PC-9 (cell line): ENCODE measurements around the gene SNX15. TPM values are rescaled to one million over a fixed set of nuclear protein-coding genes. Genes with fewer than 3 reads are reported as not detected.

Source experiments
- BruUV-seq: library from RNA; stranded (reverse); fragments of 400-500 nt; replicated peaks from 2 replicates; lab custom pipeline; 2021; lab: Mats Ljungman, UMichigan
- CTCF ChIA-PET: fragments of 300-600 bp; sonication (Branson Sonifier 250); formaldehyde crosslinking; loops from one replicate; lab custom pipeline; 2022; ENCODE audit warnings: antibody characterized with exemption; lab: Charles Lee
- POLR2A ChIA-PET: fragments of 300-600 bp; sonication (Branson Sonifier 250); formaldehyde crosslinking; loops from one replicate; lab custom pipeline; 2022; ENCODE audit warnings: antibody characterized with exemption; ENCODE audit not compliant: unreplicated experiment; lab: Charles Lee
- DNase-seq, 2 experiments: peaks; one replicate each; pipeline versions ENCODE4 v3.0.0 to v3.0.0-alpha.2; 2015 to 2022; ENCODE audit warnings: mixed read lengths in 1 of 2
- H2AFZ ChIP-seq: fragments of 200-600 bp; sonication (generic); 2 replicates; pipeline ENCODE4 v1.8.1; 2017; ENCODE audit warnings: antibody characterized with exemption
- H3F3A ChIP-seq: fragments of 200-600 bp; sonication (generic); 2 replicates; pipeline ENCODE4 v1.8.1; 2017; ENCODE audit warnings: antibody characterized with exemption, mild to moderate bottlenecking, low read depth; ENCODE audit not compliant: insufficient read depth
- H3K27ac ChIP-seq: fragments of 200-600 bp; sonication (generic); 2 replicates; pipeline ENCODE4 v1.6.1; 2016; ENCODE audit warnings: mixed run types
- H3K27me3 ChIP-seq: fragments of 200-600 bp; sonication (generic); 2 replicates; pipeline ENCODE4 v1.6.1; 2016; ENCODE audit warnings: low read depth, mixed run types; ENCODE audit not compliant: insufficient read depth
- H3K36me3 ChIP-seq: fragments of 200-600 bp; sonication (generic); 2 replicates; pipeline ENCODE4 v1.6.1; 2016; ENCODE audit warnings: low read depth, mixed run types
- H3K4me1 ChIP-seq: fragments of 200-600 bp; sonication (generic); replicated peaks from 2 replicates; pipeline ENCODE4 v1.6.1; 2016; ENCODE audit warnings: mixed run types; ENCODE audit not compliant: insufficient read depth
- H3K4me2 ChIP-seq: fragments of 200-600 bp; sonication (generic); 2 replicates; pipeline ENCODE4 v1.6.1; 2017; ENCODE audit warnings: mixed run types
- H3K4me3 ChIP-seq: fragments of 200-600 bp; sonication (generic); 2 replicates; pipeline ENCODE4 v1.6.1; 2016; ENCODE audit warnings: mixed run types
- H3K79me2 ChIP-seq: fragments of 200-600 bp; sonication (generic); 2 replicates; pipeline ENCODE4 v1.6.1; 2017; ENCODE audit warnings: low read depth, mixed run types
- H3K9me2 ChIP-seq: fragments of 200-600 bp; sonication (generic); 2 replicates; pipeline ENCODE4 v1.8.1; 2017; ENCODE audit warnings: mild to moderate bottlenecking; ENCODE audit not compliant: insufficient read depth
- H3K9me3 ChIP-seq: fragments of 200-600 bp; sonication (generic); 2 replicates; pipeline ENCODE4 v1.8.1; 2016; ENCODE audit warnings: low read depth; ENCODE audit not compliant: insufficient read depth
- H4K20me1 ChIP-seq: fragments of 200-600 bp; sonication (generic); 2 replicates; pipeline ENCODE4 v1.8.1; 2017; ENCODE audit not compliant: insufficient read depth
- CTCF ChIP-seq: fragments of 200-600 bp; sonication (generic); conservative IDR thresholded peaks from 2 replicates; pipeline ENCODE4 v1.6.1; 2017; ENCODE audit warnings: mixed run types, antibody characterized with exemption, mild to moderate bottlenecking, moderate library complexity
- EZH2 ChIP-seq: fragments of 200-600 bp; sonication (generic); IDR thresholded peaks from 2 replicates; pipeline ENCODE4 v1.8.0; 2017; ENCODE audit warnings: antibody characterized with exemption, low read depth
- intact Hi-C: fragments of 100-400 bp; cut with micrococcal nuclease; formaldehyde crosslinking; loops from one replicate; pipeline ENCODE4 v1.10.0; 2022; ENCODE audit not compliant: unreplicated experiment
- total RNA-seq: library from RNA; stranded (reverse); gene quantifications from 2 replicates; pipeline ENCODE4 v1.2.3, GENCODE V29; 2021

SNX15 gene
- total RNA-seq, 1 experiment from 2014 or later = 38.2 TPM

GRCh38 chr11:65072631-65072966, 45.4 kb downstream of the SNX15 start:
- no peak overlapping the region for H3K4me2 ChIP-seq
- no peak overlapping the region for H3K27ac ChIP-seq
- no peaks in the 10 kb centered on the region for H3K9me3 ChIP-seq
- H3K9me2 ChIP-seq = no peaks in the 10 kb centered on the region
- BruUV-seq = no TSS peak
- TF ChIP-seq EZH2 = no peak
- TF ChIP-seq CTCF = no peak
- H3K36me3 ChIP-seq = no peaks in the 10 kb centered on the region
- no peaks in the 10 kb centered on the region for H4K20me1 ChIP-seq
- no peak overlapping the region for H2AFZ ChIP-seq
- CTCF ChIA-PET = no interaction called here
- H3F3A ChIP-seq = peaks cover 18% of the 10 kb centered on the region
- DNase-seq = peak in 1 of 2 experiments; percentile 27
- H3K79me2 ChIP-seq = no peaks in the 10 kb centered on the region
- intact Hi-C loops = no loop called here
- no peaks in the 10 kb centered on the region for H3K27me3 ChIP-seq
- no peaks in the 10 kb centered on the region for H3K4me1 ChIP-seq
- POLR2A ChIA-PET = interaction anchor here (0.6 kb wide), 1 partner anchor 831 kb away, joined by 4 read pairs; no protein-coding TSS in a partner anchor
- H3K4me3 ChIP-seq = no peak overlapping the region

GRCh38 chr11:65077451-65077850, 50.2 kb downstream of the SNX15 start:
- no peak overlapping the region for H2AFZ ChIP-seq
- peaks cover under 1% of the 10 kb centered on the region; the same call in 1 of the 2 replicates for H3K4me1 ChIP-seq
- H3K9me3 ChIP-seq = no peaks in the 10 kb centered on the region
- no peaks in the 10 kb centered on the region for H3K27me3 ChIP-seq
- CTCF ChIA-PET = no interaction called here
- no peak overlapping the region for H3K27ac ChIP-seq
- peaks cover 17% of the 10 kb centered on the region for H3K79me2 ChIP-seq
- peaks cover 10% of the 10 kb centered on the region for H3K36me3 ChIP-seq
- POLR2A ChIA-PET = no interaction called here
- intact Hi-C loops = no loop called here
- peaks cover 26% of the 10 kb centered on the region for H3F3A ChIP-seq
- no peak overlapping the region for H3K4me3 ChIP-seq
- no peaks in the 10 kb centered on the region for H3K9me2 ChIP-seq
- DNase-seq = peak in 1 of 2 experiments; percentile 34
- no peaks in the 10 kb centered on the region for H4K20me1 ChIP-seq
- TF ChIP-seq EZH2 (no peak), CTCF (no peak)
- no peak overlapping the region for H3K4me2 ChIP-seq
- BruUV-seq = no TSS peak

GRCh38 chr11:65078151-65078550, 50.9 kb downstream of the SNX15 start:
- CTCF ChIA-PET = interaction anchor here (0.7 kb wide), 1 partner anchor 21 kb away, joined by 5 read pairs; no protein-coding TSS in a partner anchor
- peaks cover 26% of the 10 kb centered on the region for H3F3A ChIP-seq
- H2AFZ ChIP-seq = no peak overlapping the region
- no peaks in the 10 kb centered on the region for H3K9me3 ChIP-seq
- peaks cover 8% of the 10 kb centered on the region for H3K4me1 ChIP-seq
- no peak overlapping the region for H3K4me2 ChIP-seq
- no peak overlapping the region for H3K27ac ChIP-seq
- DNase-seq = peak; percentile 35 to 39
- no peaks in the 10 kb centered on the region for H3K9me2 ChIP-seq
- intact Hi-C loops = no loop called here
- no peak for TF ChIP-seq EZH2
- peak; percentile 79 for TF ChIP-seq CTCF
- peaks cover 10% of the 10 kb centered on the region for H3K36me3 ChIP-seq
- POLR2A ChIA-PET = no interaction called here
- peaks cover 24% of the 10 kb centered on the region for H3K79me2 ChIP-seq
- no peaks in the 10 kb centered on the region for H4K20me1 ChIP-seq
- H3K27me3 ChIP-seq = no peaks in the 10 kb centered on the region
- H3K4me3 ChIP-seq = no peak overlapping the region
- no TSS peak for BruUV-seq
